Dendritic cell treated with granulocyte-macrophage colony-stimulating factor and Interleukin-4, amounts not matched to agents 40 ng/mL and 50 ng/mL, for 4 days (primary cell): ENCODE measurements around the gene SMURF2.

Experiments
- H3K27ac Mint-ChIP-seq: one replicate; pipeline ENCODE4 v1.8.0; 2022; ENCODE audit warnings: mild to moderate bottlenecking, mixed read lengths
- H3K27me3 Mint-ChIP-seq: one replicate; pipeline ENCODE4 v1.8.0; 2022; ENCODE audit warnings: mild to moderate bottlenecking, mixed read lengths
- H3K36me3 Mint-ChIP-seq: one replicate; pipeline ENCODE4 v1.8.0; 2022; ENCODE audit warnings: low read depth, mixed read lengths
- H3K4me1 Mint-ChIP-seq: one replicate; pipeline ENCODE4 v1.8.0; 2022; ENCODE audit warnings: low read depth, mixed read lengths
- H3K4me3 Mint-ChIP-seq: one replicate; pipeline ENCODE4 v1.8.0; 2022; ENCODE audit warnings: mild to moderate bottlenecking, moderate library complexity, mixed read lengths
- H3K9me3 Mint-ChIP-seq: one replicate; pipeline ENCODE4 v1.8.0; 2022; ENCODE audit warnings: mixed read lengths
- intact Hi-C: fragments of 100-400 bp; cut with micrococcal nuclease; formaldehyde crosslinking; loops from one replicate; pipeline ENCODE4 v1.15.0; 2022

SMURF2 gene

DNA sequence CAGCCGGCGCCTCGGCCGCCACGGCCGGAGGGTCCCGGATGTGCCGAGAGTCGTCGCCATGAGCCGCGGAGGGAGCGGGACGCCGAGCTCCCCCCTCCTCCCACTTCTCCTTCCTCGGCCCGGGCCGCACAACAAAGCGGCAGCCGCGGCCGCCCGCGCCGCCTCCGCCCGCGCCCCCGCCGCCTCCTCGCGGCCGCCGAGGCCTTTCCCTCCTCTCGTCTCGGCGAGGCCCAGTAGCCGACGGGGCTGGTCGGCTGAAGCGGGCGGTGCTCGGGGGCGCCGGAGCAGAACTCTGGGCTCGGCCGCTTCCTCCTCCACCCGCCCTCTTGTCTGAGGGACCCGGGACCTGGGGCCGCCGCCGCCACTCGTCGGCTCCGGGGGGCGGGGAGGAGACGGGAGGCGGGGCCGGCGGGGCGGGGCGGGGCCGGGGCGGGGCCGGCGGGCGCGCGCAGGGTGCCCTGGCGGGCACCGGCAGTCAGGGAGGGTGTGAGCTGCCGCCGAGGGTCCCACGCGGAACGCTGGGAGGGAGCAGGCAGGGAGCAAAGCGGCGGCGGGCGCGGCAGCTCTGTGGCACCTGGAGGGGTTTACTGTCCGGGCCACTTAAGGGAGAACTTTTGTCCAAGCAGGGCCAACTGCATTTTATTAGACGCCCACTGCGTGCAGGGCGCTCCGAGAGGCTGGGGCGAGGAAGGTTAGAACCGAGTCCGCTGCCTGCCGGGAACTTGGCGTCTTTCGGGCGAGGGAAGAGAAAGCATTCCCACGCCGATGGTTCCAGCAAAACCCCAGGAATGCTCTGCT, at the start of gene SMURF2:
Gene SMURF2, minus strand, starts transcription at position 332 of the 798 bp plus-strand sequence. CDS start 427 bp downstream, outside the sequence.
- Mint-ChIP-seq H3K27ac (peak within 1 kb of the TSS; percentile 93), H3K4me3 (peak within 1 kb of the TSS; percentile 96), H3K36me3 (peaks cover 16% of the 10 kb centered on the region), H3K9me3 (no peaks in the 10 kb centered on the region), H3K4me1 (peaks cover 32% of the 10 kb centered on the region), H3K27me3 (peaks cover 3% of the 10 kb centered on the region)
- intact Hi-C loops = loop anchor here (5.0 kb wide), 1 partner anchor 85 kb away; no protein-coding TSS in a partner anchor

DNA sequence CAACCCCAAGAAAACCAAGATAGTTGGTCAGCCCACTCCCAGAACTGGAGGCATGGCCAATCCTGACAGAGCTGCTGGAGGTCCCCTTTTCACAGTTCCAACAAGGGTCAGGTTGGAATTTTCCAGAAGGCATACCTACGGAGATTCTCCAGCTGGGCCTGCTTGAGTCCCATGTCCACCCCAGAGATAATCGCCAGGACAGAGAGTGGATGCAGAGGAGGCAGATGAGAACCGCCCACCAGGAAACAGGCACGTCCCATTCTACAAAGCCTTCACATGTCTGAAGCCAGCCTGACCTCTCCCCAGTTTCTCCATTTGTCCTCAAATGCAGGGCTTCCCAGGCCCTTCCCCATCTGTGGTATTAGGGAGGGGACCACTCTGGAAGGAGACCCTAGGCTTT, 47.4 kb upstream of the SMURF2 start:
- Mint-ChIP-seq H3K36me3 (no peaks in the 10 kb centered on the region), H3K9me3 (no peaks in the 10 kb centered on the region), H3K4me3 (no peak overlapping the region), H3K27me3 (no peaks in the 10 kb centered on the region), H3K4me1 (peaks cover 63% of the 10 kb centered on the region), H3K27ac (peak overlapping the region; percentile 65)
- intact Hi-C loops = no loop called here

DNA sequence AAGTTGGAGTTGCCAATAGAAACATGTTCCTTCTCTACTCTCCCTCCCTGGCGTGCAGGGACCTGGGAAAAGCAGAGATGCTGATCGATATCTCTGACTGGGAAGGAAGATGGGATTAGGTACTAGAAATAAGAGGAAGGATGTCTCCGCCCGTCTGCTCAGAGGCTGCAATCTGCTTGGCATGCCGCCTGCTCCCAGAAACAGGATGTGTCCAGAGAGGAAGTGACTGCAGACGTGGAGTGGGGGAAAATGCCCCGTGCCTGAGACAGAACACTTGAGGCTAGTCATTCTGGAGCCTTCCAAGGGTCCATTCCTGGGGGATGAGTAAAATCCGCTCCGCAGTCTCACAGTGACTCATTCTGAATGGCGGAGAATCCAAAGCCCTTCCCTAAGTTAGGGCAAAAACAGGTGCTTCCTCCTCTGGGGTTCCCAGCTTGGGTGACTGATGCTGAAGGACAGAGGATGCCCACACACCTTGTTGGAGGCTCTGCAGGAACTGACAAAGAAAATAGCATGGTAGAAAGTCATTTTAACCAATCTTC, 45.0 kb upstream of the SMURF2 start:
- H3K4me3 Mint-ChIP-seq = no peak overlapping the region

DNA sequence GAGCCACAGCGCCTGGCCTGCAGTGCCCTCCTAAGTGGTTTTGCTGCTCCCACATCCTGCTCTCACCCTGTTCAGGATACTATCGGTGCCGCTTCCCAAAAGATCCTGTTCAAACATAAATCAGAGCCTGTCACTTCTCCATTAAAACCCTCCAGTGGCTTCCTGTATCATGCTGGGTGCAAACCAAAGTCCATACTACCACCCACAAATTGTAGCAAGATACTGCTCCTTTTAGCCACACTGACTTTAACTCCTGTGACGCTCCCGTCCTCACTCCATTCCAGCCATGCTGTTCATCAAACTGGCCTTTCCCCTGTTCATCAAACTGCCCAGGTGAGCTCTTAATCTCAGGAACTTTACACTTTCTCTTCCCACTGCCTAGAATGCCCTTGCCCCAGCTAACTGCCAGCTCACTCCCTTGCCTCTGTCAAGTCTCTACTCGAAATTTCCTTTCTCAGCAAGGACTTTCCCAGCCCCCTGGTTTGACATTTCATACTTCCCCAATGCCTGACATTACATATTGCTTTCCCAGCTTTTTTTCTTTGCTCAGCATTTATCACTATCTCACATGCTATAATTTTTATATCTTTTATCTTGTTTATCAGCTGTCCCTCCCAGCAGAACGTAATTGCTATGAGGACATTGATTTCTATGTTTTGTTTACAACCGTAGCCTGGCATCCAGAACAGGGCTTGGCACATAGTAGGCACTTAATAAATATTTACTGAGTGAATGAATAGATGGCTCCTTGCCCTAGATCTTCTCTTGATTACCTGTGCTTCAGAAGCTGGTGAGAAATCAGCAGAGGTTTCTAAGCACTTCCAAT, 44.3 kb upstream of the SMURF2 start:
- no peaks in the 10 kb centered on the region for H3K36me3 Mint-ChIP-seq
- intact Hi-C loops = no loop called here
- H3K27me3 Mint-ChIP-seq = no peaks in the 10 kb centered on the region
- peak overlapping the region; percentile 82 for H3K27ac Mint-ChIP-seq
- peaks cover 47% of the 10 kb centered on the region for H3K4me1 Mint-ChIP-seq
- peak overlapping the region; percentile 7 for H3K4me3 Mint-ChIP-seq
- no peaks in the 10 kb centered on the region for H3K9me3 Mint-ChIP-seq

More for the DNA sequence above, 45.0 kb upstream of the SMURF2 start:
- Mint-ChIP-seq H3K27ac (peak overlapping the region; percentile 82), H3K36me3 (no peaks in the 10 kb centered on the region), H3K9me3 (no peaks in the 10 kb centered on the region), H3K4me1 (peaks cover 47% of the 10 kb centered on the region), H3K27me3 (no peaks in the 10 kb centered on the region)
- intact Hi-C loops = no loop called here

DNA sequence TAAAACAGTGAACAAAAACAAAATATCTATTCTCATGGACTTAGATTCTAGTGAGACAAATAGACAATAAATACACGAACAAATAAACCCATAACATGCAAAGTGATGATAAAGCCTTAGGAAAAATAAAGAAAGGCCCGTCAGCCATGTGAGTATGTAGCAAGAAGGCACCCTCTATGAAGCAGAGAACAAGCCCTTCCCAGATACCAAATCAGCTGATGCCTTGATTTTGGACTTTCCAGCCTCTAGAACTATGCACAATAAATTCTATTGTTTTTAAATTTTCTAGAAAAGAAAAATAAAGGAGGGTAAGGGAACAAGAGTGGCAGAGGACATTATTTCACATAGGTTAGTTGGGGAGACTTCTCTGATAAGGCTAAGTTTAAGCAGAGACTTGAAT, 40.7 kb upstream of the SMURF2 start:
- intact Hi-C loops = no loop called here
- no peaks in the 10 kb centered on the region for H3K9me3 Mint-ChIP-seq

DNA sequence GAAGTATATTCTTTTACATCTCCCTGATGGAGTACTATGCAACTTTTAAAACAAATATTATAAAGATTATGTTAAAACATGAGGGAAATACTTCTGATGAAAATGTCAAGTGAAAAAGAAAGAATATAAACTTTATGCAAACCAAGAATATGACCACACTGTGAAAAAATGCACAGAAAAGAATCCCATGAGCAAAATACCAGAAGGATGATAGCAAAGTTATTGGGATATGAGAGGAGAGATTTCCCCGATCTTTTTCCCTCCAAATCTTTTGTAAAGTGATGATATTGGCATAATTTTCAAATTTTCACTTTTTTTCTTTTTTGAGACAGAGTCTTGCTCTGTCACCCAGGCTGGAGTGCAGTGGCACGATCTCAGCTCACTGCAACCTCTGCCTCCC, 36.6 kb upstream of the SMURF2 start:
- Mint-ChIP-seq H3K27ac (no peak overlapping the region), H3K36me3 (no peaks in the 10 kb centered on the region), H3K4me3 (no peak overlapping the region), H3K4me1 (peaks cover 27% of the 10 kb centered on the region), H3K9me3 (no peaks in the 10 kb centered on the region), H3K27me3 (no peaks in the 10 kb centered on the region)
- intact Hi-C loops = no loop called here

More for the DNA sequence above, 40.7 kb upstream of the SMURF2 start:
- no peak overlapping the region for H3K4me3 Mint-ChIP-seq
- no peaks in the 10 kb centered on the region for H3K36me3 Mint-ChIP-seq
- no peaks in the 10 kb centered on the region for H3K27me3 Mint-ChIP-seq
- peaks cover 39% of the 10 kb centered on the region for H3K4me1 Mint-ChIP-seq
- H3K27ac Mint-ChIP-seq = no peak overlapping the region

DNA sequence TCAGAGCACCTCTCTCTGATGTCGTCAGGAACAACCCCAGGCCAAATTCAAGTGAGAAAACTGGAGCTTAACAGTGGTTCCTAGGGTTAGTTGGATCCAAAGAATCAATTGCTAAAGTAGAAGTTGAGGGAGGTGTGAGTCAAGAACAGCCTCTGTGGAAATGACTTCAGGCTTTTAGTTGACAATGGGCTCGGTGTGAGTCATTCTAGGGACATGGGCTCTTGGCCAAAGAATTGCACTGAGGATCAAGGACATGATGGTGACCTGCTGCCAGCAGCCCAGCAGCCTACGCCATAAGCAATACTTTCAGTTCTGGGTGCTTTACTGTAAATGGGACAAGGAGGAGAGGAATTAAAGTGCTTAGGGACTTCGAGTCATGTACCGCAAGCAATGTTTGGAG, 32.1 kb upstream of the SMURF2 start:
- no peak overlapping the region for H3K4me3 Mint-ChIP-seq
- H3K9me3 Mint-ChIP-seq = no peaks in the 10 kb centered on the region
- H3K27me3 Mint-ChIP-seq = no peaks in the 10 kb centered on the region
- H3K27ac Mint-ChIP-seq = peak overlapping the region; percentile 79
- H3K4me1 Mint-ChIP-seq = peaks cover 12% of the 10 kb centered on the region
- intact Hi-C loops = no loop called here
- H3K36me3 Mint-ChIP-seq = no peaks in the 10 kb centered on the region

DNA sequence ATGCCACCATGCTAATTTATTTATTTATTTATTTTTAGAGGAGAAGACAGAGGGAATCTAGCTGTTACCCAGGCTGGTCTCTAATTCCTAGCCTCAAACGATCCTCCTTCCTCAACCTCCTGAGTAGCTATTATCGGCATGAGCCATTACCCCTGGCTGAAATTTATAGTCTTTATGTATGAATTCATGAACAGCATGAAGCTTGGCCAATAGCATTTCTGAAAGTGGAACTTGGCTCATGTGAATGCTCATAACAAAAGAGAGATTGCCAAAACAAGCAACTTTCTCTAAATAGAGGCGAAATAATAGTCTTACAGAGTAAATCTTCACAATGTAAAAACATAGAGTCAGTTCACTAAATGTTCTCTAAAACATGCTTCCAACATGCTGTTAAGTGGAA, 30.1 kb upstream of the SMURF2 start:
- H3K27me3 Mint-ChIP-seq = no peaks in the 10 kb centered on the region
- intact Hi-C loops = no loop called here
- H3K27ac Mint-ChIP-seq = no peak overlapping the region
- H3K4me1 Mint-ChIP-seq = peaks cover 12% of the 10 kb centered on the region
- H3K9me3 Mint-ChIP-seq = no peaks in the 10 kb centered on the region
- H3K4me3 Mint-ChIP-seq = no peak overlapping the region
- H3K36me3 Mint-ChIP-seq = no peaks in the 10 kb centered on the region

DNA sequence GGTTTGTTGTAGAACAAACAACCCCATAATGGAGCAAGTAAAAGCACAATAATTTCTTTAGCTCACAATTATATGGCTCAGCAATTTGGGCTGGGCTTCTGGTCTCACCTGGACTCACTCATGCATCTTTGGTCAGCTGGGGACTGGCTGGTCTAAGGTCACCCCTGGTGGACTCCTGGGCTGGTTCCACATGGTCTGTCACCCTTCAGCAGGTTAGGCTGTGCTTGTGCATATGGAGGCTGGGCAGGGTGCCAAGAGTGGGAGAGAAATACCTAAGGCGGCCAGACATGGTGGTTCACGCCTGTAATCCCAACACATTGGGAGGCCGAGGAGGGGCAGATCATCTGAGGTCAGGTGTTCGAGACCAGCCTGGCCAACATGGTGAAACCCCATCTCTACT, 27.0 kb upstream of the SMURF2 start:
- Mint-ChIP-seq H3K36me3 (no peaks in the 10 kb centered on the region), H3K27me3 (no peaks in the 10 kb centered on the region), H3K4me3 (no peak overlapping the region), H3K27ac (no peak overlapping the region), H3K9me3 (no peaks in the 10 kb centered on the region), H3K4me1 (peaks cover 19% of the 10 kb centered on the region)
- intact Hi-C loops = no loop called here

DNA sequence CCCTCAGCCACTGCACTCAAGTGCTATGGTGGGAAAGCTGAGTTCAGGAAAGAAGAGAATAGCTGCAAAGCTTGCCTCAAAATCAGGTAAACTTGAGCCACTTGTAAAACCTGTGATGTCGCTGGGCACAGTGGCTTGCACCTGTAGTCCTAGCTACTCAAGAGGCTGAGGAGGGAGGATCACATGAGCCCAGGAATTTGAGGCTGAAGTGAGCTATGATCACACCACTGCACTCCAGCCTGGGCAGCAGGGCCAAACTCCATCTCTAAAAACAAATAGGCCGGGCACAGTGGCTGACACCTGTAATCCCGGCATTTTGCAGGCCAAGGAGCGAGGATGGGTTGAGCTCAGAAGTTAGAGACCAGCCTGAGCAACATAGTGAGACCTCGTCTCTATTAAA, 26.4 kb upstream of the SMURF2 start:
- no peak overlapping the region for H3K27ac Mint-ChIP-seq
- H3K9me3 Mint-ChIP-seq = no peaks in the 10 kb centered on the region
- no peak overlapping the region for H3K4me3 Mint-ChIP-seq
- H3K36me3 Mint-ChIP-seq = no peaks in the 10 kb centered on the region
- H3K27me3 Mint-ChIP-seq = no peaks in the 10 kb centered on the region
- H3K4me1 Mint-ChIP-seq = peaks cover 15% of the 10 kb centered on the region
- intact Hi-C loops = no loop called here

DNA sequence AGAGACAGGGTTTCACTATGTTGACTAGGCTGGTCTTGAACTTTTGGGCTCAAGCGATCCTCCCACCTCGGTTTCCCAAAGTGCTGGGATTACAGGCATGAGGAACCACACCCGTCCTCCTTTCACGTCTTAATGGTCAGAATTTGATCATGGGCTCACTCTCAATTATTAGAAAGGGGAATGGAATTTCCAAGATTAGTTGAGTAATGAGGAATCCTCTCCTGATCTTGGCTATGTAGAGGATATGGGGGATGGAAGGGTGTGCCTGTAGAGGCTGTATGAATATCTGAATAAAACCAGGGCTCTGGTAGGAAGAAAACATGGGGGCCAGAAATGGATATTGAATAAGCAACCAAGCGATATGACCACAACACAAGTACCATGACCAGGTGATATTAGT, 25.9 kb upstream of the SMURF2 start:
- no peak overlapping the region for H3K27ac Mint-ChIP-seq
- no peak overlapping the region for H3K4me3 Mint-ChIP-seq
- H3K27me3 Mint-ChIP-seq = no peaks in the 10 kb centered on the region
- intact Hi-C loops = no loop called here
- H3K36me3 Mint-ChIP-seq = no peaks in the 10 kb centered on the region
- peaks cover 15% of the 10 kb centered on the region for H3K4me1 Mint-ChIP-seq
- no peaks in the 10 kb centered on the region for H3K9me3 Mint-ChIP-seq

DNA sequence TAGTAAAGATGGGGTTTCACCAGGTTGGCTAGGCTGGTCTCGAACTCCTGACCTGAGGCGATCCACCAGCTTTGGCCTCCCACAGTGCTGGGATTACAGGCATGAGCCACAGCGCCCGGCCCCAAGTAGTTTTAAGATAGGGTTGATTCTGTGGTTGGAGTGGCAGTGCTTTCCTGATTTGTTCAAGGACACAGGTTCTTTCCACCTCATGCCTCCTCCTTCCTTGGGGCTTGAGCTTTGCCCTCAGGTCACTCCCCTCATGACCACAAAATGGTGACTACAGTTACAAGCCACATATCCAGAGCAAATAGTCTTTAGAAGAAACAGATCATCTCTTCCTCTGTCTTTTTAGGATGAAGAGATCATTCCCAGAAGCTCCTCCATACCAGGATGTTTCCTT, 25.3 kb upstream of the SMURF2 start:
- Mint-ChIP-seq H3K4me3 (no peak overlapping the region), H3K4me1 (peaks cover 15% of the 10 kb centered on the region), H3K27me3 (no peaks in the 10 kb centered on the region), H3K36me3 (no peaks in the 10 kb centered on the region), H3K27ac (no peak overlapping the region), H3K9me3 (no peaks in the 10 kb centered on the region)
- intact Hi-C loops = no loop called here

DNA sequence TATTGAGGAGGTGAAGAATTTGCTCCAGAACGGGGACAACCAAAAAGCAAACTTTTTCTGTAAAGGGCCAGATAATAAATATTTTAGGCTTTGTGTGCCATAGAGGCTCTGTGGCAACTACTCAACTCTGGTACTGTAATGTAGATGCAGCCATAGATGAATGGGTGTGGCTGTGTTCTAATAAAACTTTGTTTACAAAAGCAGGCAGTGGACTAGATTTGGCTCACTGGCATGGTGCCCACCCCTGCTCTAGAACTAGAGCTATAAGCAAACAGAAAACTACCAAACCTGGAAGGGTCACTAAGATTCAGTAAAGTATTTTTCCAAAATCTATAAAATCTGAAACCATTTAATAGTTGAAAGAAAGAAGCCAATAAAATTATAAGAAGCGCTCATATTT, 24.6 kb upstream of the SMURF2 start:
- H3K4me3 Mint-ChIP-seq = no peak overlapping the region
- intact Hi-C loops = no loop called here
- no peaks in the 10 kb centered on the region for H3K36me3 Mint-ChIP-seq
- peaks cover 21% of the 10 kb centered on the region for H3K4me1 Mint-ChIP-seq
- no peak overlapping the region for H3K27ac Mint-ChIP-seq
- H3K27me3 Mint-ChIP-seq = no peaks in the 10 kb centered on the region
- H3K9me3 Mint-ChIP-seq = no peaks in the 10 kb centered on the region

DNA sequence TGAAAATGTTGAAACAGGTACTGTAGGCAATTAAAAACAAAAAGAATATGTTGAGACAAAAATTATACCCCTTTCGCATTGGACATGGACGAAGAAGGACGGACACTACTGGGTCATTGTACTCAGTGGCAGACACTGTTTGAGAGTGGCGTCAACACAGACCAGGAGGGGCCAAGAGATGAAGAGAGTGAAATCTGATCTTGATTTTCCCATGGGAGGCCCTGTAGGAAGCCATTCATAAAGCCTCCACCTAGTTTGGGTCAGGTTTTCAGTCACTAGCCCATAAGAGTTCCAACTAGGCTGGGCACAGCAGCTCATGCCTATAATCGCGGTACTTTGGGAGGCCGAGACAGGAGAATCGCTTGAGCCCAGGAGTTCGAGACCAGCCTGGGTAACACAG, 23.6 kb upstream of the SMURF2 start:
- Mint-ChIP-seq H3K27ac (no peak overlapping the region), H3K27me3 (no peaks in the 10 kb centered on the region), H3K9me3 (no peaks in the 10 kb centered on the region), H3K36me3 (no peaks in the 10 kb centered on the region), H3K4me1 (peaks cover 21% of the 10 kb centered on the region), H3K4me3 (no peak overlapping the region)
- intact Hi-C loops = no loop called here
